ENCODE results near the gene ERBB4. TPM values are rescaled to one million over a fixed set of nuclear protein-coding genes. Genes with fewer than 3 reads are reported as not detected.

Gene ERBB4
- total RNA-seq, 1 donor, result 5.8 TPM

DNA sequence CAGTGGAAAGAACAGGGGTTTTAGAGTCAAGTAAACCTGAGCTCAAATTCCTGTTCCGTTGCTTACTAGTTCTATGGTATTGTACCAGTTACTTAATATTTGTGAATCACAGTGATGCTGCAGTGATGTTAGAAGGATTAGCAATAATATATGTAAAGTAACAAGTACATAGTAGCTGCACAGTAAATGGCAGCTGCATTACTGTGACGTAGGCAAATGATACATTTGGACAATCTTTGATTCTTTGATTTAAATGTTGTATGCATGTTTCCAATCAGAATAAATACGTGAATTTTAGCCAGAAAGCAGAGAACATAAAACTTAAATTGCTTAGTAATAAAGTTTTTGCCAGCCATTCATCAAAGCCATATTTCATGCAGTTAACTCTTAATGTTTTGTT lies 243.0 kb downstream of the ERBB4 start:
- no peak for DNase-seq (ENCODE audit: low read depth)
- no peak overlapping the region for H3K4me3 ChIP-seq (ENCODE audit: low read depth, low read length)
- TF ChIP-seq, protein P1, sequence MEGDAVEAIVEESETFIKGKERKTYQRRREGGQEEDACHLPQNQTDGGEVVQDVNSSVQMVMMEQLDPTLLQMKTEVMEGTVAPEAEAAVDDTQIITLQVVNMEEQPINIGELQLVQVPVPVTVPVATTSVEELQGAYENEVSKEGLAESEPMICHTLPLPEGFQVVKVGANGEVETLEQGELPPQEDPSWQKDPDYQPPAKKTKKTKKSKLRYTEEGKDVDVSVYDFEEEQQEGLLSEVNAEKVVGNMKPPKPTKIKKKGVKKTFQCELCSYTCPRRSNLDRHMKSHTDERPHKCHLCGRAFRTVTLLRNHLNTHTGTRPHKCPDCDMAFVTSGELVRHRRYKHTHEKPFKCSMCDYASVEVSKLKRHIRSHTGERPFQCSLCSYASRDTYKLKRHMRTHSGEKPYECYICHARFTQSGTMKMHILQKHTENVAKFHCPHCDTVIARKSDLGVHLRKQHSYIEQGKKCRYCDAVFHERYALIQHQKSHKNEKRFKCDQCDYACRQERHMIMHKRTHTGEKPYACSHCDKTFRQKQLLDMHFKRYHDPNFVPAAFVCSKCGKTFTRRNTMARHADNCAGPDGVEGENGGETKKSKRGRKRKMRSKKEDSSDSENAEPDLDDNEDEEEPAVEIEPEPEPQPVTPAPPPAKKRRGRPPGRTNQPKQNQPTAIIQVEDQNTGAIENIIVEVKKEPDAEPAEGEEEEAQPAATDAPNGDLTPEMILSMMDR (IDR thresholded peaks at IDR 0.05; ENCODE audit: insufficient read depth, low read length), result no peak

DNA sequence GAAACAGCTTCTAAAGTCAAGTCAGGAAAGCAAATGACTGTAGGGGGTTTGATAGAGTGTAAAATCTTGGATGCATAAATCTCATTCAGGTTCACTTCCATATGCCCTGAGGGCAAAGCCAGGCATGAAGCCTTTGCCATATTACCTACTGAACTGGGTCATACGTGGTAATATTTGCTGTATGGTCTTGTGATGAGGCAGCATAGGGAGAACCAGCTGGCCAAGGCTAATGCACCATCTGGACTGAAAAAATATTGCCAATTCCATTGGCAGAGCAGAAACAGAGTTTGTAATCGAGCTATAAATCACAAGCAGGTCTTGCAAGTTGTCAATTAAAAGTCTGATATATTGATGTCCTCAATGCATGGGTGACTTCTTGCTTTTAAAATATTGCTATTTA lies 243.8 kb downstream of the ERBB4 start:
- H3K4me3 ChIP-seq (ENCODE audit: low read depth, low read length), result no peak overlapping the region
- TF ChIP-seq, protein P1 (IDR thresholded peaks at IDR 0.05; ENCODE audit: insufficient read depth, low read length), result no peak
- no peak for DNase-seq (ENCODE audit: low read depth)

DNA sequence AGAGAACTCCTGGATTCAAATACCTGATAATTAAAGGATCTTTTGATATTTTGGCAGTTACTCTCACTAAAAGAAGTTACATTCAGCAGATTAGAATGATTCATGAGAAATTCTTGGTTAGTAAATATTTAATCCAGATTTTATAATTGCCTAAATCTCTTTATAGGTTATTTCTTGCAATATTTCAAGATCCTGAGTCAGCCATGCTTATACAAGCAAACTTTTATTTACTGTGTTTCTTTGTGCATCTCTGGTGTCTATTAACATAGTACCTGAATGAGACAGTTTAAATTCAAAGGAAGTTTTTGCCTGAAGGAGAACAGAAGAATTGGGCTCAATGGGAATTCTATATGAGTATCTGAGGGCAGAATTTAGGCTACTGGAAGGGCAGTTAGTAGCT lies 249.3 kb downstream of the ERBB4 start:
- no peak for DNase-seq (ENCODE audit: low read depth)
- no peak overlapping the region for H3K4me3 ChIP-seq (ENCODE audit: low read depth, low read length)
- TF ChIP-seq, protein P1 (IDR thresholded peaks at IDR 0.05; ENCODE audit: insufficient read depth, low read length), result no peak

DNA sequence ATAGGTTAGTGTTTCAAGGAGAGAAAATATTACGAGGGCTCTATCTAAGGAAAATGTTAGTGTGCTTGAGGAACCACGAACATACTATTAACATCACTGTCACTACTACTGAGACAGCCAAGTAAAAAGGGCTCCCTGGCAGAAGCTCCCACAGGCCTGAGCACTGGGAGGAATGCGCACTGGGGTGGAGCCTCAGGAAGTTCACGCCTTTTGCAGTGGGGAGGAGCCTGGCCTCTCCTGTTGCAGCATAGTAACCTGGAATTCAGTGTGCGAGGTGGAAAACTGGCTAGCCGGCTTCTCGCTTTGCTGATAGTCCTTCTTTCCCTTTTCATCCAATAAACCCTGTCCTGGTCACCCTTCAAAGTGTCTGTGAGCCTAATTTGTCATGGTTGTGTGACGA lies 250.3 kb downstream of the ERBB4 start:
- no peak for DNase-seq (ENCODE audit: low read depth)
- TF ChIP-seq, protein P1 (IDR thresholded peaks at IDR 0.05; ENCODE audit: insufficient read depth, low read length), result no peak
- no peak overlapping the region for H3K4me3 ChIP-seq (ENCODE audit: low read depth, low read length)

DNA sequence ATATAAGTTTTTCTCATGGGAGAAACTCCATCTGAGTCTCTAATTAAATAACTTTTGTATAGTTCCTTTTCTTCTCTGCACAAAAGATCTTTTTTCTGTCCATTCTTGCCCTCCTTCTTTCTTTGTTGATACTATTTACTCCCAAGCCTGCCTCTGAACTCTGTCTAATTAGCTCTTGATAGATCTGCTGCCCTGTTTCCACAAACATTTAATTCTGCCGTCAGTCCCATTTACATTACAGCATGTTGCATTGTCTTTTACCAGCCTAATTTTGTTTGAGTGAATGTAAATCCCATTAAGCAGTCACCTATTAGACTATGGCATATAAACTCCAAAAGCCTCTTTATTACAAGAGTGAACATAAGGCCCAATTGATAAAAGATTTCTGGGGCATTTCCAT lies 254.4 kb downstream of the ERBB4 start:
- TF ChIP-seq, protein P1 (IDR thresholded peaks at IDR 0.05; ENCODE audit: insufficient read depth, low read length), result no peak
- no peak for DNase-seq (ENCODE audit: low read depth)
- H3K4me3 ChIP-seq (ENCODE audit: low read depth, low read length), result no peak overlapping the region

DNA sequence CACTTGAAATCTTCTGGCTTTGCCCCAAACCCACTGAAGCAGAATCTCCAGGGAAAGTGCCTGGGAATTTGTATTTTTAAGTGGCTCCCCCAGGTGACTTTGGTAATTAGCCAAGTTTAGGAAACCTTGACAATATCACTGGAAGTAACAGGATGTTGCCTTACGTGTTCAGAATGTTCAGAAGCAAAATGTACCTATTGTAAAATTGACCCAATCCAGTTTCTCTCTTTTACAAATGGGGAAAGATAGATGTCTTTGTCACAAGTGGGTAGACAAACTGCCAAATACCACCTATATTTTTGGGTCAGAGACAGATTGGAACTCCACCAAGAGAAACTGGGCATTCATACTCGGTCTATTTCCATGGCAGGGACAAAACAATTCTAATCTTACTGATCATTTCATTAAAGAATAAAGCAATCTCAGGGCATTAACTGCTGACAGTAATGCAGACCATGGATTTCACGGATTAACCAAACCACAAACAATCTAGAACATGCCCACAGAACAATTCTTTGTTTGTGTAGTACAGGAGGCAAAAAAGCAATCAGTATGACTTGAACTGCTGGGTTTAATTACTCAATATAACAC lies 255.8 kb downstream of the ERBB4 start:
- DNase-seq (ENCODE audit: low read depth), result no peak
- TF ChIP-seq, protein P1 (IDR thresholded peaks at IDR 0.05; ENCODE audit: insufficient read depth, low read length), result no peak

DNA sequence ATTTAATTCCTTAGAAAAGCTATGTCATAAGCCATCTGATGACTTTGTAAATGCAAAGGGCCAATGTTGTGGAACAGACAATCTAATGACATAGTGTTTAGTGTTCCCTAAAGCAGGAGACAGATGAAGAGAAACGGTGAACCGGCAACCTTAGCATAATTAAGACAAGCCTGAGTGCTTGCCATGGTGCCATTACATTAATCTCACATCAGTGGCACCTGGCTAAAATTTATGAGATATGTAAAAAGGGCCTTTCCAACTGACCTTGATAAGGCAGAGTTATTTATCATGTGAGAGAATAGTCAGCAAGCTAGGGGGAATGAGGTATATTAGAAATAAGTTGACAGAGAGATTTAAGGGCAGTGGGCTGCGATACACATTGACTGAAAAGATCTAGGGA lies 261.8 kb downstream of the ERBB4 start:
- TF ChIP-seq, protein P1 (IDR thresholded peaks at IDR 0.05; ENCODE audit: insufficient read depth, low read length), result no peak
- H3K4me3 ChIP-seq (ENCODE audit: low read depth, low read length), result no peak overlapping the region
- no peak for DNase-seq (ENCODE audit: low read depth)

More for the DNA sequence above, 255.8 kb downstream of the ERBB4 start:
- H3K4me3 ChIP-seq (ENCODE audit: low read depth, low read length), result no peak overlapping the region

Data from fibroblast of the aortic adventitia (primary cell).